ENCODE results near the gene RAPH1. TPM values are rescaled to one million over a fixed set of nuclear protein-coding genes. Genes with fewer than 3 reads are reported as not detected.

Gene RAPH1
- total and polyA plus RNA-seq, 4 donors, result 7.2 to 62.7 (median 35.1) TPM

- H3K4me1 ChIP-seq (ENCODE audit: control insufficient read depth in 5 of 5, insufficient read depth in 5 of 5, low read length in 5 of 5), result peaks cover 0 to 25% (median 3%) of the 10 kb centered on the region in 5 donors
- H3K27me3 ChIP-seq (ENCODE audit: control insufficient read depth in 3 of 3, insufficient read depth in 3 of 3, low read length in 2 of 3), result no peaks in the 10 kb centered on the region
- H3K4me3 ChIP-seq, result peak overlapping the region; percentile 46
- H3K27ac ChIP-seq (ENCODE audit: low read depth in 1 of 2, low read length in 1 of 2), result peak overlapping the region; percentile 89 to 98
- ATAC-seq (ENCODE audit: insufficient read depth, low FRiP score), result no peak
- no peak for TF ChIP-seq CTCF (IDR thresholded peaks at IDR 0.05; ENCODE audit: control extremely low read depth, extremely low read depth)
- 16 to 19% methylated on average over 14 of the region's 14 CpGs for WGBS, 2 donors
- peak overlapping the region; percentile 69 to 95 for H3K9ac ChIP-seq (ENCODE audit: insufficient read depth in 1 of 2, low read length in 2 of 2)
- H3K9me3 ChIP-seq (ENCODE audit: control insufficient read depth in 4 of 4, insufficient read depth in 3 of 4, low read length in 3 of 4), result no peaks in the 10 kb centered on the region
- no peaks in the 10 kb centered on the region for H3K36me3 ChIP-seq (ENCODE audit: control insufficient read depth in 4 of 4, insufficient read depth in 4 of 4, low read length in 4 of 4)
- DNase-seq, result peak in 1 of 3 donors; percentile 62
Observed at GRCh38 chr2:203535784-203536585, 884 bp upstream of the RAPH1 start.

GRCh38 chr2:203534621-203535077 lies 452 bp downstream of the RAPH1 start:
- H3K9ac ChIP-seq (ENCODE audit: insufficient read depth in 1 of 2, low read length in 2 of 2), result peak overlapping the region in 1 of 2 donors; percentile 42
- H3K9me3 ChIP-seq (ENCODE audit: control insufficient read depth in 4 of 4, insufficient read depth in 3 of 4, low read length in 3 of 4), result no peaks in the 10 kb centered on the region
- no peaks in the 10 kb centered on the region for H3K36me3 ChIP-seq (ENCODE audit: control insufficient read depth in 4 of 4, insufficient read depth in 4 of 4, low read length in 4 of 4)
- ATAC-seq (ENCODE audit: insufficient read depth, low FRiP score) (peak; percentile 22), DNase-seq (no peak)
- TF ChIP-seq CTCF (IDR thresholded peaks at IDR 0.05; ENCODE audit: control extremely low read depth, extremely low read depth), result no peak
- WGBS, 2 donors, result 1% methylated on average over 19 to 37 of the region's 37 CpGs
- H3K4me3 ChIP-seq, result peak overlapping the region; percentile 86
- H3K27ac ChIP-seq (ENCODE audit: low read depth in 1 of 2, low read length in 1 of 2), result peak overlapping the region; percentile 97 to 98
- H3K27me3 ChIP-seq (ENCODE audit: control insufficient read depth in 3 of 3, insufficient read depth in 3 of 3, low read length in 2 of 3), result no peaks in the 10 kb centered on the region
- H3K4me1 ChIP-seq (ENCODE audit: control insufficient read depth in 5 of 5, insufficient read depth in 5 of 5, low read length in 5 of 5), result peaks cover 0 to 25% (median 3%) of the 10 kb centered on the region in 5 donors

GRCh38 chr2:203533676-203534591 lies 1.2 kb downstream of the RAPH1 start:
- H3K4me1 ChIP-seq (ENCODE audit: control insufficient read depth in 5 of 5, insufficient read depth in 5 of 5, low read length in 5 of 5), result peaks cover 0 to 25% (median 3%) of the 10 kb centered on the region in 5 donors
- peak overlapping the region; percentile 86 for H3K4me3 ChIP-seq
- H3K36me3 ChIP-seq (ENCODE audit: control insufficient read depth in 4 of 4, insufficient read depth in 4 of 4, low read length in 4 of 4), result no peaks in the 10 kb centered on the region
- peak overlapping the region; percentile 81 to 98 for H3K27ac ChIP-seq (ENCODE audit: low read depth in 1 of 2, low read length in 1 of 2)
- WGBS, 2 donors, result 4 to 8% methylated on average over 23 to 24 of the region's 24 CpGs
- no peaks in the 10 kb centered on the region for H3K9me3 ChIP-seq (ENCODE audit: control insufficient read depth in 4 of 4, insufficient read depth in 3 of 4, low read length in 3 of 4)
- no peaks in the 10 kb centered on the region for H3K27me3 ChIP-seq (ENCODE audit: control insufficient read depth in 3 of 3, insufficient read depth in 3 of 3, low read length in 2 of 3)
- TF ChIP-seq CTCF (IDR thresholded peaks at IDR 0.05; ENCODE audit: control extremely low read depth, extremely low read depth), result no peak
- DNase-seq (peak; percentile 15 to 70 (median 68)), ATAC-seq (ENCODE audit: insufficient read depth, low FRiP score) (no peak)
- peak overlapping the region in 1 of 2 donors; percentile 92 for H3K9ac ChIP-seq (ENCODE audit: insufficient read depth in 1 of 2, low read length in 2 of 2)
